GM12878 (cell line): ENCODE results near the gene TUT4. TPM values are rescaled to one million over a fixed set of nuclear protein-coding genes. Genes with fewer than 3 reads are reported as not detected.

Source experiments
- ATAC-seq: fragments of 200-7000 bp; cut with Tn5 transposase; 3 replicates; pipeline ENCODE4 v1.9.1; 2020; ENCODE audit warnings: mild to moderate bottlenecking, moderate library complexity
- BruUV-seq: library from RNA; stranded (reverse); fragments of 400-500 nt; replicated peaks from 2 replicates; lab custom pipeline; 2021; lab: Mats Ljungman, UMichigan
- CTCF ChIA-PET: fragments of 300-600 bp; sonication (Branson Sonifier 250); formaldehyde crosslinking; extraction: SDS; loops from one replicate; lab custom pipeline; 2021; ENCODE audit warnings: inconsistent platforms; lab: Yijun Ruan, JAX
- POLR2A ChIA-PET: fragments of 350-600 bp; formaldehyde crosslinking; extraction: SDS; loops from one replicate; lab custom pipeline; 2021; ENCODE audit warnings: inconsistent platforms; lab: Charles Lee
- RAD21 ChIA-PET: fragments of 300-600 bp; sonication (Branson Sonifier 250); formaldehyde crosslinking; loops from one replicate; lab custom pipeline; 2023; ENCODE audit warnings: antibody characterized with exemption; ENCODE audit not compliant: unreplicated experiment; lab: Charles Lee
- SMC1A ChIA-PET: fragments of 300-600 bp; sonication (Branson Sonifier 250); formaldehyde crosslinking; loops from one replicate; lab custom pipeline; 2023; ENCODE audit not compliant: unreplicated experiment, uncharacterized antibody; lab: Charles Lee
- DNase-seq: peaks from one replicate; pipeline ENCODE4 v3.0.0-alpha.2; 2011; ENCODE audit warnings: low read depth, low spot score
- FAIRE-seq: peaks from 3 replicates; lab custom pipeline; 2011; peaks lifted over from hg19 to GRCh38; lab: Jason Lieb, UNC
- H2AFZ ChIP-seq: 2 replicates; pipeline ENCODE4 v1.6.0; 2011; ENCODE audit warnings: low read depth, low read length, control low read depth; ENCODE audit not compliant: control insufficient read depth
- H3K27ac ChIP-seq: 2 replicates; pipeline ENCODE4 v1.5.1; 2011; ENCODE audit warnings: control low read depth; ENCODE audit not compliant: control insufficient read depth, insufficient read depth
- H3K27me3 ChIP-seq, 2 experiments: replicated peaks in 1 of 2; 2 replicates each; pipeline versions ENCODE4 v1.6.0 to v1.6.1; 2011; ENCODE audit warnings: low read length in 1 of 2; ENCODE audit not compliant: control insufficient read depth in 2 of 2, insufficient read depth in 2 of 2
- H3K36me3 ChIP-seq, 2 experiments: 2 replicates each; pipeline ENCODE4 v1.5.1; 2011; ENCODE audit warnings: low read length in 1 of 2; ENCODE audit not compliant: control insufficient read depth in 2 of 2, insufficient read depth in 2 of 2
- H3K4me1 ChIP-seq: 2 replicates; pipeline ENCODE4 v1.6.1; 2011; ENCODE audit warnings: mild to moderate bottlenecking, low read length, moderate library complexity, mixed read lengths; ENCODE audit not compliant: control insufficient read depth, insufficient read depth
- H3K4me2 ChIP-seq: 2 replicates; pipeline ENCODE4 v1.6.0; 2011; ENCODE audit warnings: control low read depth; ENCODE audit not compliant: control insufficient read depth, insufficient read depth
- H3K4me3 ChIP-seq: fragments of 200-600 bp; sonication (generic); 2 replicates; pipeline ENCODE4 v1.5.1; 2016
- H3K79me2 ChIP-seq: 2 replicates; pipeline ENCODE4 v1.6.0; 2011; ENCODE audit warnings: low read length; ENCODE audit not compliant: control insufficient read depth, insufficient read depth
- H3K9ac ChIP-seq: 2 replicates; pipeline ENCODE4 v1.8.0; 2011; ENCODE audit warnings: low read length, control low read depth, mixed read lengths; ENCODE audit not compliant: control insufficient read depth, insufficient read depth
- H3K9me3 ChIP-seq: replicated peaks from 3 replicates; pipeline ENCODE4 v1.5.1; 2011; ENCODE audit warnings: mild to moderate bottlenecking, low read length; ENCODE audit not compliant: control insufficient read depth, insufficient read depth
- H4K20me1 ChIP-seq: 2 replicates; pipeline ENCODE4 v1.6.0; 2011; ENCODE audit not compliant: control insufficient read depth, insufficient read depth
- ATF7 ChIP-seq: fragments of 450-650 bp; IDR thresholded peaks from 2 replicates; pipeline ENCODE4 v1.6.1; 2016; ENCODE audit warnings: low read depth, mild to moderate bottlenecking
- CREB1 ChIP-seq: IDR thresholded peaks from 2 replicates; pipeline ENCODE4 v1.6.1; 2012; ENCODE audit warnings: low read depth, mild to moderate bottlenecking, inconsistent platforms
- EP300 ChIP-seq, 2 experiments: fragments of 150-350 bp in 1 of 2; IDR thresholded peaks; 2 replicates each; pipeline ENCODE4 v1.6.1; 2011 to 2012; ENCODE audit warnings: low read depth in 2 of 2, low read length in 2 of 2, borderline replicate concordance in 1 of 2, improper control_type of control experiment in 1 of 2, inconsistent platforms in 1 of 2; ENCODE audit not compliant: control insufficient read depth in 1 of 2
- HSF1 ChIP-seq: fragments of 150-350 bp; IDR thresholded peaks from 2 replicates; pipeline ENCODE4 v1.6.1; 2014; ENCODE audit warnings: mild to moderate bottlenecking, low read depth, low read length
- NBN ChIP-seq: fragments of 450-650 bp; IDR thresholded peaks from 2 replicates; pipeline ENCODE4 v1.6.1; 2016
- NFYB ChIP-seq: IDR thresholded peaks from 2 replicates; pipeline ENCODE4 v1.6.1; 2011; ENCODE audit warnings: low read depth, mild to moderate bottlenecking, low read length, improper control_type of control experiment, moderate library complexity; ENCODE audit not compliant: insufficient read depth
- TBL1XR1 ChIP-seq: IDR thresholded peaks from 2 replicates; pipeline ENCODE4 v1.6.1; 2012; ENCODE audit warnings: low read depth, low read length, improper control_type of control experiment
- in situ Hi-C: fragments of 300-500 bp; cut with MboI; formaldehyde crosslinking; loops from 9 replicates; pipeline ENCODE4 v1.14.3; 2018; ENCODE audit warnings: mixed read lengths
- intact Hi-C: fragments of 100-400 bp; cut with micrococcal nuclease; formaldehyde crosslinking; loops from one replicate; pipeline ENCODE4 v1.14.2; 2022; ENCODE audit not compliant: unreplicated experiment
- polyA plus RNA-seq, 11 experiments: library from polyadenylated mRNA; depleted of rRNA in 4 of 11; unstranded in 6 of 11; stranded (reverse) in 5 of 11; fragments of >200 nt; fragmentation: Nextera tagmentation in 4 of 11; fragmentation: Illumina TruSeq in 1 of 11; extraction: Ambion mirVana in 4 of 11; extraction: Trizol in 1 of 11; gene quantifications; 1 replicate in 1 of 11; 2 replicates in 10 of 11; pipeline versions ENCODE4 v1.2.1 to v1.2.3, GENCODE V29; 2011 to 2016; ENCODE audit warnings: inconsistent platforms in 2 of 11, missing spikeins in 2 of 11, low read depth in 1 of 11
- total RNA-seq, 4 experiments: library from RNA; depleted of rRNA in 3 of 4; stranded (reverse); fragments of >200 nt in 3 of 4; fragmentation: Illumina TruSeq in 1 of 4; extraction: Trizol in 1 of 4; gene quantifications; 2 replicates each; pipeline versions ENCODE4 v1.2.1 to v1.2.3, GENCODE V29; 2013 to 2021
- TF ChIP-seq, protein P1 (sequence below): IDR thresholded peaks from 2 replicates; pipeline ENCODE4 v1.6.1; 2012; ENCODE audit warnings: improper control_type of control experiment, low read depth, low read length; ENCODE audit not compliant: insufficient replicate concordance

TUT4 gene
- total and polyA plus RNA-seq, 10 of the 15 experiments (the other 5 are each of a cell fraction or from before 2014, with no cell fraction given): 9.4 to 40.7 (median 27.6) TPM

DNA sequence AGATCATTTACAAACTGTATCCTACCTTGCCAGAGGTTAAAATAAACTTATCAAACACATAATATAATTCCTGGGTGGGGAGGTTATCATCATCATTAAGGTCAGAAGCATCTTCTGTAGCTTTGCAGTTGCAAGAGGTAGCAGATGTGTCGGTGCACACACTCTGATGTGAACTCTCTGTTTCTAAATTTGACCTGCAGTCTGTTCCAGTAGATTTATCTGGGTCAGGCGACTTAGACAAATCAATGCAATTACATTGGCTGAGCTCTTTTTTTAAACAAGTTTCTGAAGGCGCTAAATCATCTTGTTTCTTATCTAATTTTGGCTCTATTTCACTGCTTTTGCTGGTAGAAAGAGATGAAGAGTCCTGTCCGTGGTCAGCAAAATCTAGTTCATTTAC lies 78.1 kb downstream of the TUT4 start (continued):
- TF ChIP-seq TBL1XR1 (no peak), NBN (no peak), HSF1 (no peak), ATF7 (no peak), NFYB (no peak), CREB1 (no peak), EP300 (IDR thresholded peaks at IDR 0.05; ENCODE audit: borderline replicate concordance in 1 of 2, control insufficient read depth in 1 of 2, low read depth in 2 of 2, low read length in 2 of 2) (no peak)

GRCh38 chr1:52473039-52473438 lies 79.9 kb downstream of the TUT4 start:
- intact Hi-C loops: no loop called here
- FAIRE-seq (no peak), DNase-seq (no peak), ATAC-seq (no peak)
- Histone ChIP-seq H3K27me3 (no peaks in the 10 kb centered on the region), H3K36me3 (peaks cover 0 to 8% of the 10 kb centered on the region in 2 experiments; a peak in 1 of 4 replicates), H3K4me1 (no peaks in the 10 kb centered on the region), H3K4me2 (no peak overlapping the region), H3K79me2 (no peaks in the 10 kb centered on the region), H3K9me3 (no peaks in the 10 kb centered on the region), H3K27ac (no peak overlapping the region), H3K9ac (no peak overlapping the region), H2AFZ (no peak overlapping the region), H4K20me1 (no peaks in the 10 kb centered on the region), H3K4me3 (no peak overlapping the region)
- RAD21 ChIA-PET: no interaction called here
- POLR2A ChIA-PET: interaction anchor here (0.5 kb wide), 1 partner anchor 72 kb away, joined by 4 read pairs; no protein-coding TSS in a partner anchor
- SMC1A ChIA-PET: interaction anchor here (1.1 to 2.0 kb wide), 2 partner anchors 9 to 11 kb away, joined by 4 to 6 read pairs; no protein-coding TSS in a partner anchor
- no TSS peak for BruUV-seq
- in situ Hi-C loops: no loop called here
- TF ChIP-seq, protein P1, sequence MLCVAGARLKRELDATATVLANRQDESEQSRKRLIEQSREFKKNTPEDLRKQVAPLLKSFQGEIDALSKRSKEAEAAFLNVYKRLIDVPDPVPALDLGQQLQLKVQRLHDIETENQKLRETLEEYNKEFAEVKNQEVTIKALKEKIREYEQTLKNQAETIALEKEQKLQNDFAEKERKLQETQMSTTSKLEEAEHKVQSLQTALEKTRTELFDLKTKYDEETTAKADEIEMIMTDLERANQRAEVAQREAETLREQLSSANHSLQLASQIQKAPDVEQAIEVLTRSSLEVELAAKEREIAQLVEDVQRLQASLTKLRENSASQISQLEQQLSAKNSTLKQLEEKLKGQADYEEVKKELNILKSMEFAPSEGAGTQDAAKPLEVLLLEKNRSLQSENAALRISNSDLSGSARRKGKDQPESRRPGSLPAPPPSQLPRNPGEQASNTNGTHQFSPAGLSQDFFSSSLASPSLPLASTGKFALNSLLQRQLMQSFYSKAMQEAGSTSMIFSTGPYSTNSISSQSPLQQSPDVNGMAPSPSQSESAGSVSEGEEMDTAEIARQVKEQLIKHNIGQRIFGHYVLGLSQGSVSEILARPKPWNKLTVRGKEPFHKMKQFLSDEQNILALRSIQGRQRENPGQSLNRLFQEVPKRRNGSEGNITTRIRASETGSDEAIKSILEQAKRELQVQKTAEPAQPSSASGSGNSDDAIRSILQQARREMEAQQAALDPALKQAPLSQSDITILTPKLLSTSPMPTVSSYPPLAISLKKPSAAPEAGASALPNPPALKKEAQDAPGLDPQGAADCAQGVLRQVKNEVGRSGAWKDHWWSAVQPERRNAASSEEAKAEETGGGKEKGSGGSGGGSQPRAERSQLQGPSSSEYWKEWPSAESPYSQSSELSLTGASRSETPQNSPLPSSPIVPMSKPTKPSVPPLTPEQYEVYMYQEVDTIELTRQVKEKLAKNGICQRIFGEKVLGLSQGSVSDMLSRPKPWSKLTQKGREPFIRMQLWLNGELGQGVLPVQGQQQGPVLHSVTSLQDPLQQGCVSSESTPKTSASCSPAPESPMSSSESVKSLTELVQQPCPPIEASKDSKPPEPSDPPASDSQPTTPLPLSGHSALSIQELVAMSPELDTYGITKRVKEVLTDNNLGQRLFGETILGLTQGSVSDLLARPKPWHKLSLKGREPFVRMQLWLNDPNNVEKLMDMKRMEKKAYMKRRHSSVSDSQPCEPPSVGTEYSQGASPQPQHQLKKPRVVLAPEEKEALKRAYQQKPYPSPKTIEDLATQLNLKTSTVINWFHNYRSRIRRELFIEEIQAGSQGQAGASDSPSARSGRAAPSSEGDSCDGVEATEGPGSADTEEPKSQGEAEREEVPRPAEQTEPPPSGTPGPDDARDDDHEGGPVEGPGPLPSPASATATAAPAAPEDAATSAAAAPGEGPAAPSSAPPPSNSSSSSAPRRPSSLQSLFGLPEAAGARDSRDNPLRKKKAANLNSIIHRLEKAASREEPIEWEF: no peak
- CTCF ChIA-PET: interaction anchor here (1.0 kb wide), 1 partner anchor 177 kb away, joined by 3 read pairs; no protein-coding TSS in a partner anchor
